Ramos (cell line): ENCODE measurements around the gene ATP2B1.

Experiments
- in situ Hi-C: fragments of 300-500 bp; cut with MboI; formaldehyde crosslinking; loops from one replicate; pipeline ENCODE4 v1.14.3; 2022; ENCODE audit warnings: low sequenced_read_pairs; ENCODE audit not compliant: unreplicated experiment

The ATP2B1 gene

GRCh38 chr12:89552376-89552775 lies 156.3 kb downstream of the ATP2B1 start:
- in situ Hi-C loops: no loop called here

- in situ Hi-C loops: no loop called here
These were observed 156.9 kb downstream of the ATP2B1 start for GRCh38 chr12:89551747-89552146.

GRCh38 chr12:89547101-89547500 lies 161.5 kb downstream of the ATP2B1 start:
- in situ Hi-C loops: loop anchor here (25.0 kb wide), 1 partner anchor 1390 kb away; no protein-coding TSS in a partner anchor

GRCh38 chr12:89546151-89546550 lies 162.5 kb downstream of the ATP2B1 start:
- in situ Hi-C loops: loop anchor here (25.0 kb wide), 1 partner anchor 1391 kb away; no protein-coding TSS in a partner anchor

- in situ Hi-C loops: loop anchor here (25.0 kb wide), 1 partner anchor 1393 kb away; no protein-coding TSS in a partner anchor
These were observed 163.9 kb downstream of the ATP2B1 start for GRCh38 chr12:89544681-89545184.

- in situ Hi-C loops: loop anchor here (25.0 kb wide), 1 partner anchor 1393 kb away; no protein-coding TSS in a partner anchor
These were observed 164.6 kb downstream of the ATP2B1 start for GRCh38 chr12:89544022-89544421.

- in situ Hi-C loops: loop anchor here (25.0 kb wide), 1 partner anchor 1394 kb away; no protein-coding TSS in a partner anchor
These were observed 165.6 kb downstream of the ATP2B1 start for GRCh38 chr12:89542912-89543592.

GRCh38 chr12:89542236-89542635 lies 166.4 kb downstream of the ATP2B1 start:
- in situ Hi-C loops: loop anchor here (25.0 kb wide), 1 partner anchor 1395 kb away; no protein-coding TSS in a partner anchor

- in situ Hi-C loops: loop anchor here (25.0 kb wide), 1 partner anchor 1397 kb away; no protein-coding TSS in a partner anchor
These were observed 168.1 kb downstream of the ATP2B1 start for GRCh38 chr12:89540586-89540985.

- in situ Hi-C loops: loop anchor here (10.0 to 25.0 kb wide), 2 partner anchors 565 to 1398 kb away; no protein-coding TSS in a partner anchor
These were observed 169.0 kb downstream of the ATP2B1 start for GRCh38 chr12:89539426-89540223.

GRCh38 chr12:89538897-89539296 lies 169.7 kb downstream of the ATP2B1 start:
- in situ Hi-C loops: loop anchor here (10.0 to 25.0 kb wide), 2 partner anchors 566 to 1398 kb away; no protein-coding TSS in a partner anchor
